Astrocyte of the hippocampus (primary cell): Measurements from ENCODE around the gene PRDM16.

Experiments used
- DNase-seq: peaks from one replicate; pipeline ENCODE4 v3.0.0; 2011; ENCODE audit warnings: low read depth, low spot score

Gene PRDM16

DNA sequence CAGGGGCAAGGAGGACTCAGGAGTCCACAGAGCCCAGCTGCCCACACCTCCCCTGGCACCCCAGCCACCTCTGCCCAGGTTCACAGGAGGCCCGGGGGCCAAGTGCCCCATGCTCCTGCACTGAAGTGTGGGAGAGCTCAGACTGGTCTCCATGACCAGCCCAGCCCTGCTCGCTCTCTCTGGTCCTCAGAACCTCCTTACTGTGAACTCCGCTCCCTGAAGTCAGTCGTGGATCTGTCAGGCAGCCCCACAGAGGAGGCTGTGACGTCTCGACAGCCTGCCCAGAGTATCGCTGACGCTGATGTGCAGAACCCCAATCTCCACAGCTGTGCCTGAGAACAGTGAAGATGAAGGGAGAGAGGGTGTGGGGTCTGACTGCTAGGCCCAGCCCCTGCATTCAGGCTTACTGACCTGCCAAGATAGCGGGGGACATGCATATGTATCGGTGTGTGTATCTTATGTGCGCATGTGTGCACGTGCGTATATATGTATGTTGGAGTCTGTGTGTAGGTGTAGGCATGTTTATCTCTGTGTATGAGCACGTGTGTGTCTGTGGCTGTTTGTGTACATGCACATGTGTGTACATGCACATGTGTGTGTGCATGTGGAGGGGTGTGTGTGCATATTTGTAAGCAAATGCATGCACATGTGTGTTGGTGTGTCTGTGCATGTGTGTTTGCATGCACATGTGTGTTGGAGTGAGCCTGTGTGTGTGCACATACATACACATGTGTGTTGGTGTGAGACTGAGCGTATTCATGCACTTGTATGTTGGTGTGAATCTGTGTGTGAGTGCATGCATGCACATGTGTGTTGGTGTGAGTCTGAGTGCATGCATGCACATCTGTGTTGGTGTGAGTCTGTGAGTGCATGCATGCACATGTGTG, 267.0 kb downstream of the PRDM16 start:
- DNase-seq: no peak

GRCh38 chr1:3336641-3337630, 267.9 kb downstream of the PRDM16 start:
- no peak for DNase-seq

GRCh38 chr1:3337798-3338724, 269.1 kb downstream of the PRDM16 start:
- no peak for DNase-seq

GRCh38 chr1:3338725-3339070, 269.7 kb downstream of the PRDM16 start:
- no peak for DNase-seq

- DNase-seq: no peak
These were observed 270.9 kb downstream of the PRDM16 start for GRCh38 chr1:3339856-3340255.

GRCh38 chr1:3340548-3341235, 271.7 kb downstream of the PRDM16 start:
- DNase-seq: no peak

GRCh38 chr1:3341236-3341994, 272.4 kb downstream of the PRDM16 start:
- no peak for DNase-seq

DNA sequence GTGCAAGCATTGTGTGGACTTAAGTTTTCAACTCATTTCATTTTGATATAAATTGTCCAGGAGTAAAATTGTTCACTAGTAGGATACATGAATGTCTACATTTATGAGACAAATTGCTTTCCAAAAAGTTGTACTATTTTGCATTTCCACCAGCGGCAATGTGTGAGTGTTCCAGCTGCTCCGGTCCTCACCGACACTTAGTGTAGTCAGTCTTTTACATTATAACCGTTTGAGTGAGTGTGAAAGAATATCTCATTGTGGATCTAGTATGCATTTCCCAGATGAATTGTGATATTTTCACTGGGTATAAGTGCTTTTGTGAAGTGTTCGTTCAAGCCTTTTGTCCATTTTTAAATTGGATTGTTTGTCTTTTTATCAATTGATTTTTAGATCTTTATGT, 274.0 kb downstream of the PRDM16 start:
- no peak for DNase-seq

DNA sequence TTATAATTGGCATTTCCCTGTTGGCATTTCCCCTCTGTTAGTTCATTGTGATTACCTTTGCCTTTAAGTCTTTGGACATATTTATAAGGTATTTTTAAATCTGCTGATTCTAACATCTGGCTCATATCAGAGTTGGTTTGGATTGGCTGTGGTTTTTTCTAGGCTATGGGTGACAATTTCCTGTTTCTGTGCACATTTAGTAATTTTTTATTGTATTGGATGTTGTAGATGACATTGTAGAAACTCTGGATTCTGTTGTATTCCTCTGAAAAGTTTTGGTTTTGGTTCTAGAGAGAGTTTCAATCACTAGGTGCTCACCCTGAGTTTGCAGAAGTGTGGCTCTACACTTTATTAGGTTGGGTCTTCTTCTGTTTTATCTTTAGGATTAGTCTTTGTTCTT, 275.4 kb downstream of the PRDM16 start:
- no peak for DNase-seq

DNA sequence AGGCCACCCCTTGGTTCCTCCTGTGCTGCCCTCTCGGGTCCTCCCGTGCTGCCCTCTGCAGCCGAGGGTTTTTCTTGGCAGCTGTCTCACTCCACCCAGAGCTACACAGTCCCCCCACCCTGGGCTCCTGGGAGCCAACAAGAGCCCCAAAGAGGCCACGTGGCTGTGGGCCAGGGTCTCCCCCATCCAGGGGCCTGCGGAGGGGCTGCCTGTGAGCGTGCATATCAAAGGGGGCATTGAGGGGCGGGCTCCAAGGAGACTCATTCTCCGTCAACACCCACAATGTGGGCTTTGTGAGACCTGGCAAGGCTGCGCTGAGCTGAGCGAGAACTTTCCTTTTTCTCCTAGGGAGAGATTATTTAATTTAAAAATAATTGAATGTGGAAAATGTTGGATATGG, 276.8 kb downstream of the PRDM16 start:
- DNase-seq: no peak

GRCh38 chr1:3346478-3346877, 277.5 kb downstream of the PRDM16 start:
- DNase-seq: no peak

DNA sequence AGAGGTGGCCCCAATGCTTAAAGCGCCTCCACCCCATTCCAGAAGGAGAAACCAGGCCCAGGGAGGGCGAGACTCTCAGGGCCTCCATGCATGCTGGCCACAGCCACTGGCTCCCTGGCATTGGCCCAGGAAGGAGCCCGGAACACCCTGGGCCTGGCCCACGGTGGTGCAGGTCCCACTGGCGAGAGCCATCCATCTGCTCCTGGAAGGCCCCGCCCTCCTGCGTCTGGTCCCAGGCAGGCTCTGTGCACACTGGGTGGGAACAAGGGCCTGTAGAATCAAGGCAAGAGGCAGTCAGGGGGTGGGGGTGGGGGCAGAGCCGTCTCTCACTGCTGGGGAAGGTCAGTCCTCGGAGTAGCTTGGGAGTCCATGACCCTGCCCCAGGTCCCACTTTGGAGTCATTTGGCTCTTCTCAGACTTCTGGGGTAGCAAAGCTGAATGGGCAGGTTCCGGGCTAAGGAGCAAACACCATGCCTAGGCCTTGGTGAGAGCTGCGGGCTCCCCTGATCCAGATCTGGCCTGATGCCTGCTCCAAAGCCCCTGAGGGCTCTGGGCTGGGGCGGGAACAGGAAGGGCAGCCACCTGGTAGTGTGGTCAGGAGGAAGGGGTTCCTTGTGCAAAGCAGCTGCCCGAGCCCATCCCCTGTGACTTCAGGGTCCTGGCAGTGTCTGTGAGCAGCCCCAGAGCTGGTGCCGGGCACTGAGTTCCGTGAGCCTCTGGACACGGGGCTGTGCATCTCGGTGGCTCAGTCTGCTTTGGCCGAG, 278.4 kb downstream of the PRDM16 start:
- DNase-seq: no peak

- DNase-seq: peak; percentile 56
These were observed 279.3 kb downstream of the PRDM16 start for GRCh38 chr1:3348196-3348865.

- peak; percentile 66 for DNase-seq
These were observed 280.4 kb downstream of the PRDM16 start for GRCh38 chr1:3349161-3349967.

DNA sequence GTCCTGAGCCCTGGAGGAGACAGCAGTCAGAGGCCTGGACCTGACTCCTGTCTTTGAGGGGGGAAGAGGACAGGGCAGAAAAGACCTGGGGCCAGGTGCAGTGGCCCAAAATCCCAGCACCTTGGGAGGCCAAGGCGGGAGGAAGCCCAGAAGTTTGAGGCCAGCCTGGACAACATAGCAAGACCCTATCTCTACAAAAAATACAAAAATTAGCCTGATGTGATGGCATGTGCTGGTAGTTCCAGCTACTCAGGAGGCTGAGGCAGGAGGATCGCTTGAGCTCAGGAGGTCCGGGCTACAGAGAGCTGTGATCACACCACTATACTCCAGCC, 280.9 kb downstream of the PRDM16 start:
- DNase-seq: no peak

GRCh38 chr1:3350506-3351261, 281.7 kb downstream of the PRDM16 start:
- DNase-seq: peak; percentile 59
